Measurements from ENCODE around the gene IRGC.

The IRGC gene

DNA sequence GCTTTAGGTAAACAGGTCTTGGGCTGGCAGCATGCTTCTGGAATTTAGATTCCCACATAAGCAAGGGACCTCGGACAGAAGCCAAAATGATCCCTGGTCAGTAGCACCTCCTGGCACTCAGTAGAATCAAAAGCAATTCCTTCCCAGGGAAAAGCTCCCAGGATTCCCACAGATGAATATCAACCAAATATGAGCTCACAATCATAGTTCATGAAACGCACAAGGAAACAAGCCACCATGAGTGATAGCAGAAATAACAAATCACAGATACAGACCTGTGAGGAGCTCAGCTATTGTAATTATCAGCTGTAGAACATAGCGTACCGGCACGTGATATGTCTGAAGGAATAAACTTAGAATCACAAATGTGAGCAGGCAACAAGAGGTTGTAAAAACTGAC, 24.1 kb upstream of the IRGC start:
- DNase-seq: no peak

GRCh38 chr19:43692385-43692784, 23.5 kb upstream of the IRGC start:
- DNase-seq: no peak

- no peak for DNase-seq
These were observed 23.0 kb upstream of the IRGC start for GRCh38 chr19:43692877-43693276.

DNA sequence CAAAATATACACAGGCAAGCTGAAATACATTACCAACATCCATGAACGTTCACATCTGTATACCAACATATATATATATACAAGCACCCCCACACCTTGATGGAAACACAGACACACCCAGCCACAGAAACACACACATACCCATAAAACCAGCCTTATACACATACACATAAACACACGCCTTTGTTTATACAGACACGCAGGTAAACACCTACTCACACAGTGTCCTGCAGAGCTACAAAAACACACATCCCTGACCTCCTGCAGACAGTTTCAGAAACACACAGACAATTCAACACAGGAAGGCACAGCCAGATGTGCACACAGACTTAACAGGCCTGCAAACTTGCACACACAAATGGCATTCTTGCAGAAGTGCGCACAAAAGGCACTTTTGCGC, 21.3 kb upstream of the IRGC start:
- no peak for DNase-seq

GRCh38 chr19:43695985-43696704, 19.7 kb upstream of the IRGC start:
- DNase-seq: no peak

GRCh38 chr19:43697295-43697694, 18.6 kb upstream of the IRGC start:
- DNase-seq: no peak

DNA sequence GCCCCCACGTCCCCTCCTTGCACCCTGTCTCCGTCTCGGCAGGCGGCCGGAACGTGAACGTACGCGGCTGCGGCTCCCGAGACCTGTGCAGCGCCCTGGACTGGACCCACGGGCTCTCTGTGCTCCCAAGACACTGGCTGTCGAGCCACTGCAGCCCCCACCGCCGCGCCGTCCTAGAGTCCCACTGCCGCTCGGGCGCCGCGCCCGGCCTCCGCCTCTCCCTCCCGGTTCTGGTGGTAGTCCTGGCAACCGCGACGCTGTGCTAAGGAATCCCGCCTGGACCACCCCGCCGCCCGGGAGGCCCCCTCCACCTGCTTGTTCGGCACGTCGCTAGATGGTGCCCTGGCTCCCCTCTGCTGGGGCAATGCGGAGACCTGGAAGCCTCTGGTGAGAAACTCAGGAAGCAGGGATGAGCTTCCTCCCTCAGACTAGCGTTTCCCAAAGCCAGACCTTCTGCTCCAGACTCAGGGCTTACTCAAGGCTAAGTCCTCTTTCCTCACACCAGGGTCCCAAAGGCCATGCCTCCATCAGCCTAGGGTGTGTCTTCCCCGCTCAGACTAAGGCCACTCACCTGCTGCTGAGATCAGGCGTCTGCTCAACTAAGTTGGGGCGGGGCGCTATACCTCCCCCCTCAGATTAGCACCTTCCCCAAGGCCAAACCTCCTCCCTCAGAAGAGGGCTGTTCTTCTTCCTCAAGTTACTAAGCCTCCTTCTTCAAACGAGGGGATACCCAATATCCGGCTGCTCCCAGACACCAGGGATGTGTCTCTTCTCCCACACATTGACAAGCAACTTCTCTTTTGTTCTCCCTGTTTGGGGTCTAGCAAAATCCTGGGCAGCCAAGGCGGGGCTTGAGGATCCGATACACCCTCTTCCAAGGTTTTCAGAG, 16.1 kb upstream of the IRGC start:
- no peak for DNase-seq

GRCh38 chr19:43700395-43701000, 15.4 kb upstream of the IRGC start:
- DNase-seq: peak; percentile 21

- DNase-seq: no peak
These were observed 11.7 kb upstream of the IRGC start for GRCh38 chr19:43704002-43704705.

DNA sequence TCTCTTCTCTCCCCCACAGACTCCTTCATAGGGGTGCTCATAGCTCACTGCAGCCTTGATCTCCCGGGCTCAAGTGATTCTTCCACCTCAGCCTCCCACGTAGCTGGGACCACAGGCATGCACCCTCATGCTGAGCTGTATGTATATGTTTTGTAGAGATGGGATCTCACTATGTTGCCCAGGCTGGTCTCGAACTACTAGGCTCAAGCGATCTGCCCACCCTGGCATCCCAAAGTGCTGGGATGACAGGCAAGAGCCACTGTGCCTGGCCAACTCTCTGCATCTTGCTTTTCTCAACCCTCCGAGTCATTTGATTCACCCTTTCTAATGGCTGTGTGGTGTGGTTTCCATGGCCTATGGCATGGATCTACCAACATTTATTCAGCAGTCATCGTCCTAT, 10.1 kb upstream of the IRGC start:
- DNase-seq: no peak

- no peak for DNase-seq
These were observed 8.6 kb upstream of the IRGC start for GRCh38 chr19:43707158-43707712.

DNA sequence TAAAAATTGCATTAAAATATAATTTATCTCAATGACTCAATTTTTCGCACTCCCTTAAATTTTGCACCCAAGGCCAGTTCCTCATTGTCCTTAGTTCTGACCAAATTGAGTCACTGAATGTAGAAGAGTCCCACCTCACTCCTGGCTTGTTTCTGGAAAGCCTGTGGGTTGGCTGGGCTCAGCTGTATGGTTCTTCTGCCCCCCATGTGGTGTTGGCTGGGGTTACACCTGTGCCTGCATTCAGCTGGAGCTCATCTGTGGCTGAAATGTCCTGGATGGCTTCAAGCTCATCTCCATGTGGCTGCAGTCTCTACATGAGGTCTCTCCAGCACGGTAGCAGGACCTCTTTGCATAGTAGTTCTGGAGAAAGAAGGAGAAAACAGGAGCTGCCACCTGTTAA, 7.2 kb upstream of the IRGC start:
- no peak for DNase-seq

DNA sequence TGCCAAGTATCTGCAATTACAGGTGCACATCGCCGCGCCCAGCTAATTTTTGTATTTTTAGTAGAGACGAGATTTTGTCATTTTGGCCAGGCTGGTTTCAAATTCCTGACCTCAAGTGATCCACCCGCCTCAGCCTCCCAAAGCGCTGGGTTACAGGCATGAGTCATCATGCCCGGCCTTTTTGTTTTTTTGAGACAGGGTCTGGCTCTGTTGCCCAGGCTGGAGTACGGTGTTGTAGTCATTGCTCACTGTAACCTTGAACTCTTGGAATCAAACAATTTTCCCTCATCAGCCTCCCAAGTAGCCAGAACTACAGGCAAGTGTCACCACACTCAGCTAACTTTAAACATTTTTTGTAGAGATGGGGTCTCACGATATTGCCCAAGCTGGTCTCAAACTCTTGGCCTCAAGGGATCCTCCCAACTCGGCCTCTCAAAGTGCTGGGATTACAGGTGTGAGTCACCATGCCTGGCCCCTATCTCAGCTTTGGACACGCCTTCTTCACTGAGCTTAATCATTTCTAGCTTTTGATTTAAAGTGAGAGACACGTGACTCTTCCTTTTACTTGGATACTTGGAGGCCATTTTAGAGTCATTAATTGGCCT, 4.0 kb upstream of the IRGC start:
- DNase-seq: no peak

- no peak for DNase-seq
These were observed 2.7 kb upstream of the IRGC start for GRCh38 chr19:43713208-43713607.

DNA sequence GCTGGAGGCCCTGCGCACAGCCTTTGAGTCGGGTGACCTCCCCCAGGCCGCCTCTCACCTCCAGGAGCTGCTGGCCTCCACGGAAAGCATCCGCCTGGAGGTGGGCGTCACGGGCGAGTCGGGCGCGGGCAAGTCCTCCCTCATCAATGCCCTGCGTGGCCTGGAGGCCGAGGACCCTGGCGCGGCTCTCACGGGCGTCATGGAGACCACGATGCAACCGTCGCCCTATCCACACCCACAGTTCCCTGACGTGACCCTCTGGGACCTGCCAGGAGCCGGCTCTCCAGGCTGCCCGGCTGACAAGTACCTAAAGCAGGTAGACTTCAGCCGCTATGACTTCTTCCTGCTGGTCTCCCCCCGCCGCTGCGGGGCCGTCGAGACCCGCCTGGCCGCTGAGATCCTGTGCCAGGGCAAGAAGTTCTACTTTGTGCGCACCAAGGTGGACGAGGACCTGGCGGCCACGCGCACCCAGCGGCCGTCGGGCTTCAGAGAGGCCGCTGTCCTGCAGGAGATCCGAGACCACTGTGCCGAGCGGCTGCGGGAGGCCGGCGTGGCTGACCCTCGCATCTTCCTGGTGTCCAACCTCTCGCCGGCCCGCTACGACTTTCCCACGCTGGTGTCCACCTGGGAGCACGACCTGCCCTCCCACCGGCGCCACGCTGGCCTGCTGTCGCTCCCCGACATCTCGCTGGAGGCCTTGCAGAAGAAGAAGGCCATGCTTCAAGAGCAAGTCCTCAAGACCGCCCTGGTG, 2.9 kb downstream of the IRGC start:
- DNase-seq: no peak

GRCh38 chr19:43719378-43719868, 3.5 kb downstream of the IRGC start:
- no peak for DNase-seq

DNA sequence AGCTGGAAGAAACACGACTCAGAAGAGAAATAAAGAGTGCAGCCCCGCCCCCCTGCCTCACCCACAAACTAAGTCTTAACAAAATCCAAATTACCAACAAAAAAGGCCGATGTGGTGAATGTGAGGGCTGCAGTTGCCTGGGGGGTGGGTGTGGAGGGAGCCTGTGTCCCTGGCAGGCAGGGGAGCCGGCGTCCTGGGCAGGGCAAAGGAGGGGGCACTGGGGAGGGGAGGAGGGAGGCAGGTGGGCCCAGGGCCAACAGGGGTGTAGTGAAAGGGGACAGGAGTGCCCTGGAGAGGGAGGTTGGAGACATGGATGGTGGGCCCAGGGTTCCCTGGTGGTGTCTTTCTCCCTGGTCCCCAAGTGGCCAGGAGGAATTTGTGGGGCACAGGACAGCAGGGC, 4.0 kb downstream of the IRGC start:
- DNase-seq: no peak

GRCh38 chr19:43720936-43721335, 5.1 kb downstream of the IRGC start:
- DNase-seq: no peak

DNA sequence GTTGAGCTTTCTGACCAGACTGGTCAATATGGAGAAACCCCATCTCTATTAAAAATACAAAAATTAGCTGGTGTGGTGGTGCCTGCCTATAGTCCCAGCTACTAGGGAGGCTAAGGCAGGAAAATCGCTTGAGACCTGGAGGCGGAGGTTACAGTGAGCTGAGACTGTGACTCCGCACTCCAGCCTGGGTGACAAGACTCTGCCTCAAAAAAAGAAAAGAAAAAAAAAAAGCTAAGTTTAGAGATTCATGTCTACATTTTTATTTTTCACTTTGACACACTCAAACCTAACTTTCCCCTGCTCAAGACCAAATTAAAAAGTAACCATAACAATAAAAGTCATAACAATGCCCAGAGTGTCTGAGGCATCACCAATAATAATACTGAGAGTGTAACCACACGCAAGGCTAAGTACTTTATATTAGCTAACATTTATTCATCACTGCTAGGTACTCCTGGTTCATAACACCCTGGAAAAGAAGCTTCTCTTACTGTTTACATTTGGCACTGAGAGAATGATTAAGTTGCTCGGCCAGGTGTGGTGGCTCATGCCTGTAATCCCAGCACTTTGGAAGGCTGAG, 5.7 kb downstream of the IRGC start:
- no peak for DNase-seq

DNA sequence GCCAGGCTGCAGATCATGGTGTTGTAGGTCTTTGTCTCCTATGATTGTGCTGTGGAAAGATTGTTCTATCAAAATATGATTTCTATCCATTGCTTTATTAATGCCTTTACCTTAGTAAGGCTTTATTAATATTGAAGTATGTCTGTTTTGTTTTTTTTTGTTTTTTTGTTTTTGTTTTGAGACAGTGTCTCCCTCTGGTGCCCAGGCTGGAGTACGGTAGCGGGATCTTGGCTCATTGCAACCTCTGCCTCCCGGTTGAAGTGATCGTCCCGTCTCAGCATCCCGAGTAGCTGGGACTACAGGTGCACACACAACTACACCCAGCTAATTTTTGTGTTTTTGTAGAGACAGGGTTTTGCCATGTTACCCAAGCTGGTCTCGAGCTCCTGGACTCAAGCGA, 7.7 kb downstream of the IRGC start:
- DNase-seq: no peak

GRCh38 chr19:43724896-43725295, 9.0 kb downstream of the IRGC start:
- no peak for DNase-seq
